K562 (cell line): ENCODE results near the gene ILF3. TPM values are rescaled to one million over a fixed set of nuclear protein-coding genes. Genes with fewer than 3 reads are reported as not detected.

Experiments
- CBX8 ChIP-seq: fragments of 200-600 bp; sonication (generic); IDR thresholded peaks from 2 replicates; pipeline ENCODE4 v1.6.1; 2012; ENCODE audit warnings: borderline replicate concordance, mixed run types, low read depth, mild to moderate bottlenecking, moderate library complexity, mixed read lengths, low read length, control low read depth, inconsistent platforms; ENCODE audit not compliant: poor library complexity, severe bottlenecking; ENCODE audit errors: extremely low read depth
- CTBP1 ChIP-seq: fragments of 450-650 bp; IDR thresholded peaks from 2 replicates; pipeline ENCODE4 v1.6.1; 2016; ENCODE audit warnings: borderline replicate concordance
- HNRNPK ChIP-seq: fragments of 200-400 bp; formaldehyde crosslinking; IDR thresholded peaks from one replicate; pipeline ENCODE4 v1.6.1; 2018; ENCODE audit warnings: mild to moderate bottlenecking, low read depth, low read length; ENCODE audit not compliant: poor library complexity, severe bottlenecking
- MTF1 ChIP-seq: fragments of 250-450 bp; sonication (Bioruptor Pico); IDR thresholded peaks from 2 replicates; pipeline ENCODE4 v1.9.0; 2021; ENCODE audit warnings: moderate library complexity, mild to moderate bottlenecking, inconsistent platforms, borderline replicate concordance
- NR2F6 ChIP-seq: fragments of 450-650 bp; formaldehyde crosslinking; IDR thresholded peaks from 2 replicates; pipeline ENCODE4 v1.4.0; 2020; ENCODE audit warnings: mild to moderate bottlenecking
- RBFOX2 ChIP-seq: fragments of 200-400 bp; formaldehyde crosslinking; IDR thresholded peaks from 2 replicates; pipeline ENCODE4 v1.6.1; 2017; ENCODE audit warnings: low read depth, mild to moderate bottlenecking, low read length, moderate library complexity
- SRSF3 ChIP-seq: fragments of 200-400 bp; formaldehyde crosslinking; IDR thresholded peaks from 2 replicates; pipeline ENCODE4 v1.6.1; 2016; ENCODE audit warnings: mild to moderate bottlenecking, low read length, moderate library complexity; ENCODE audit not compliant: insufficient read depth
- ZC3H11A ChIP-seq: IDR thresholded peaks from 2 replicates; pipeline ENCODE4 v1.6.1; 2012; ENCODE audit warnings: low read depth, low read length, improper control_type of control experiment
- ZFX ChIP-seq: sonication (generic); formaldehyde crosslinking; IDR thresholded peaks from 2 replicates; pipeline ENCODE4 v1.8.0; 2022; ENCODE audit warnings: mild to moderate bottlenecking, missing genetic modification reagents, moderate library complexity
- polyA plus RNA-seq, 8 experiments: library from polyadenylated mRNA; depleted of rRNA in 4 of 8; stranded (reverse) in 5 of 8; unstranded in 3 of 8; fragments of >200 nt; fragmentation: Nextera tagmentation in 2 of 8; fragmentation: Illumina TruSeq in 1 of 8; extraction: Ambion mirVana in 2 of 8; extraction: Trizol in 1 of 8; gene quantifications; 2 replicates each; pipeline versions ENCODE4 v1.2.1 to v1.2.3, GENCODE V29; 2011 to 2014; ENCODE audit warnings: inconsistent platforms in 1 of 8, missing spikeins in 1 of 8
- total RNA-seq, 7 experiments: library from RNA; depleted of rRNA in 6 of 7; stranded (reverse); fragments of >200 nt in 6 of 7; fragmentation: Illumina TruSeq in 2 of 7; extraction: Trizol in 2 of 7; gene quantifications; 2 replicates each; pipeline versions ENCODE4 v1.2.1 to v1.2.3, GENCODE V29; 2011 to 2021; ENCODE audit warnings: low replicate concordance in 1 of 7
- TF ChIP-seq, protein P1 (sequence below): fragments of 450-650 bp; IDR thresholded peaks from 2 replicates; pipeline ENCODE4 v1.6.1; 2016; ENCODE audit warnings: low read depth
- TF ChIP-seq, protein P2 (sequence below): fragments of 450-650 bp; IDR thresholded peaks from 2 replicates; pipeline ENCODE4 v1.6.1; 2016
- TF ChIP-seq, protein P3 (sequence below): IDR thresholded peaks from 2 replicates; pipeline ENCODE4 v1.6.1; 2014; ENCODE audit warnings: antibody characterized with exemption
- TF ChIP-seq, protein P4 (sequence below), 2 experiments: fragments of 250-450 bp in 1 of 2; fragments of 450-650 bp in 1 of 2; sonication (Bioruptor Pico) in 1 of 2; IDR thresholded peaks; 2 replicates each; pipeline versions ENCODE4 v1.6.1 to v1.8.0; 2016 to 2021; ENCODE audit warnings: mild to moderate bottlenecking in 2 of 2, moderate library complexity in 2 of 2, missing compliant biosample characterization in 1 of 2, missing genetic modification characterization in 1 of 2
- TF ChIP-seq, protein P5 (sequence below): fragments of 200-800 bp; sonication (Bioruptor generic); IDR thresholded peaks from 2 replicates; pipeline ENCODE4 v1.6.1; 2017; ENCODE audit warnings: missing genetic modification characterization, missing compliant biosample characterization

Gene ILF3
- total and polyA plus RNA-seq, 9 of the 15 experiments (the other 6 are each of a cell fraction or from before 2014, with no cell fraction given): 26.0 to 453 (median 175) TPM

DNA sequence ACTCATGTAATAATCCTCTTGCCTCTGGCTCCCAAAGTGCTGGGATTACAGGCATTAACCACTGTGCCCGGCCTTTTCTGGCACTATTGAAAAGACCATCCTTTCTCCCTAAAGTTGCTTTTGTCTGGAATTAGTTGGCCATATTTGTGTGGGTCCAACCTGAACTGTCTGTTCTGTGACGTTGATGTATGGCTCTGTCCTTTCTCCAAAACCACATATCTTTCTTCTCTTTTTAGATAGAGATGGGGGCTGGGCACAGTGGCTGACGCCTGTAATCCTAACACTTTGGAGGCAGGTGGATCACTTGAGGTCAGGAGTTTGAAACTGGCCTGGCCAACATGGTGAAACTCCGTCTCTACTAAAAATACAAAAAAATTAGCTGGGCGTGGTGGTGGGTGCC lies 81.6 kb downstream of the ILF3 start (continued):
- TF ChIP-seq, protein P1, sequence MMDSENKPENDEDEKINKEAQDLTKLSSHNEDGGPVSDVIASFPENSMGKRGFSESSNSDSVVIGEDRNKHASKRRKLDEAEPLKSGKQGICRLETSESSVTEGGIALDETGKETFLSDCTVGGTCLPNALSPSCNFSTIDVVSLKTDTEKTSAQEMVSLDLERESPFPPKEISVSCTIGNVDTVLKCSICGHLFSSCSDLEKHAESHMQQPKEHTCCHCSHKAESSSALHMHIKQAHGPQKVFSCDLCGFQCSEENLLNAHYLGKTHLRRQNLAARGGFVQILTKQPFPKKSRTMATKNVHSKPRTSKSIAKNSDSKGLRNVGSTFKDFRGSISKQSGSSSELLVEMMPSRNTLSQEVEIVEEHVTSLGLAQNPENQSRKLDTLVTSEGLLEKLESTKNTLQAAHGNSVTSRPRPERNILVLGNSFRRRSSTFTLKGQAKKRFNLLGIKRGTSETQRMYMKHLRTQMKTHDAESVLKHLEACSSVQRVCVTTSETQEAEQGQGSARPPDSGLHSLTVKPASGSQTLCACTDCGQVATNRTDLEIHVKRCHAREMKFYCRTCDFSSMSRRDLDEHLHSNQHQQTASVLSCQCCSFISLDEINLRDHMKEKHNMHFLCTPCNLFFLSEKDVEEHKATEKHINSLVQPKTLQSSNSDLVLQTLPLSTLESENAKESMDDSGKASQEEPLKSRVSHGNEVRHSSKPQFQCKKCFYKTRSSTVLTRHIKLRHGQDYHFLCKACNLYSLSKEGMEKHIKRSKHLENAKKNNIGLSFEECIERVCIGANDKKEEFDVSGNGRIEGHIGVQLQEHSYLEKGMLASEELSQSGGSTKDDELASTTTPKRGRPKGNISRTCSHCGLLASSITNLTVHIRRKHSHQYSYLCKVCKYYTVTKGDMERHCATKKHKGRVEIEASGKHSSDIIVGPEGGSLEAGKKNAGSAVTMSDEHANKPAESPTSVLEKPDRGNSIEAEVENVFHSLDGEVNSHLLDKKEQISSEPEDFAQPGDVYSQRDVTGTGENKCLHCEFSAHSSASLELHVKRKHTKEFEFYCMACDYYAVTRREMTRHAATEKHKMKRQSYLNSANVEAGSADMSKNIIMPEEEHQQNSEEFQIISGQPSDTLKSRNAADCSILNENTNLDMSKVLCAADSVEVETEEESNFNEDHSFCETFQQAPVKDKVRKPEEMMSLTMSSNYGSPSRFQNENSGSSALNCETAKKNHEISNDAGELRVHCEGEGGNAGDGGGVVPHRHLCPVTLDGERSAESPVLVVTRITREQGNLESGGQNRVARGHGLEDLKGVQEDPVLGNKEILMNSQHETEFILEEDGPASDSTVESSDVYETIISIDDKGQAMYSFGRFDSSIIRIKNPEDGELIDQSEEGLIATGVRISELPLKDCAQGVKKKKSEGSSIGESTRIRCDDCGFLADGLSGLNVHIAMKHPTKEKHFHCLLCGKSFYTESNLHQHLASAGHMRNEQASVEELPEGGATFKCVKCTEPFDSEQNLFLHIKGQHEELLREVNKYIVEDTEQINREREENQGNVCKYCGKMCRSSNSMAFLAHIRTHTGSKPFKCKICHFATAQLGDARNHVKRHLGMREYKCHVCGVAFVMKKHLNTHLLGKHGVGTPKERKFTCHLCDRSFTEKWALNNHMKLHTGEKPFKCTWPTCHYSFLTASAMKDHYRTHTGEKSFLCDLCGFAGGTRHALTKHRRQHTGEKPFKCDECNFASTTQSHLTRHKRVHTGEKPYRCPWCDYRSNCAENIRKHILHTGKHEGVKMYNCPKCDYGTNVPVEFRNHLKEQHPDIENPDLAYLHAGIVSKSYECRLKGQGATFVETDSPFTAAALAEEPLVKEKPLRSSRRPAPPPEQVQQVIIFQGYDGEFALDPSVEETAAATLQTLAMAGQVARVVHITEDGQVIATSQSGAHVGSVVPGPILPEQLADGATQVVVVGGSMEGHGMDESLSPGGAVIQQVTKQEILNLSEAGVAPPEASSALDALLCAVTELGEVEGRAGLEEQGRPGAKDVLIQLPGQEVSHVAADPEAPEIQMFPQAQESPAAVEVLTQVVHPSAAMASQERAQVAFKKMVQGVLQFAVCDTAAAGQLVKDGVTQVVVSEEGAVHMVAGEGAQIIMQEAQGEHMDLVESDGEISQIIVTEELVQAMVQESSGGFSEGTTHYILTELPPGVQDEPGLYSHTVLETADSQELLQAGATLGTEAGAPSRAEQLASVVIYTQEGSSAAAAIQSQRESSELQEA: no peak
- peak; percentile 63; the same call in 1 of the 2 replicates for TF ChIP-seq CTBP1
- TF ChIP-seq CBX8: no peak
- TF ChIP-seq, protein P2, sequence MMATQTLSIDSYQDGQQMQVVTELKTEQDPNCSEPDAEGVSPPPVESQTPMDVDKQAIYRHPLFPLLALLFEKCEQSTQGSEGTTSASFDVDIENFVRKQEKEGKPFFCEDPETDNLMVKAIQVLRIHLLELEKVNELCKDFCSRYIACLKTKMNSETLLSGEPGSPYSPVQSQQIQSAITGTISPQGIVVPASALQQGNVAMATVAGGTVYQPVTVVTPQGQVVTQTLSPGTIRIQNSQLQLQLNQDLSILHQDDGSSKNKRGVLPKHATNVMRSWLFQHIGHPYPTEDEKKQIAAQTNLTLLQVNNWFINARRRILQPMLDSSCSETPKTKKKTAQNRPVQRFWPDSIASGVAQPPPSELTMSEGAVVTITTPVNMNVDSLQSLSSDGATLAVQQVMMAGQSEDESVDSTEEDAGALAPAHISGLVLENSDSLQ: peak; percentile 93
- TF ChIP-seq SRSF3: no peak
- TF ChIP-seq, protein P3, sequence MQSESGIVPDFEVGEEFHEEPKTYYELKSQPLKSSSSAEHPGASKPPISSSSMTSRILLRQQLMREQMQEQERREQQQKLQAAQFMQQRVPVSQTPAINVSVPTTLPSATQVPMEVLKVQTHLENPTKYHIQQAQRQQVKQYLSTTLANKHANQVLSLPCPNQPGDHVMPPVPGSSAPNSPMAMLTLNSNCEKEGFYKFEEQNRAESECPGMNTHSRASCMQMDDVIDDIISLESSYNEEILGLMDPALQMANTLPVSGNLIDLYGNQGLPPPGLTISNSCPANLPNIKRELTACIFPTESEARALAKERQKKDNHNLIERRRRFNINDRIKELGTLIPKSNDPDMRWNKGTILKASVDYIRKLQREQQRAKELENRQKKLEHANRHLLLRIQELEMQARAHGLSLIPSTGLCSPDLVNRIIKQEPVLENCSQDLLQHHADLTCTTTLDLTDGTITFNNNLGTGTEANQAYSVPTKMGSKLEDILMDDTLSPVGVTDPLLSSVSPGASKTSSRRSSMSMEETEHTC: no peak
- TF ChIP-seq ZFX: no peak
- TF ChIP-seq RBFOX2: no peak
- TF ChIP-seq, protein P4, sequence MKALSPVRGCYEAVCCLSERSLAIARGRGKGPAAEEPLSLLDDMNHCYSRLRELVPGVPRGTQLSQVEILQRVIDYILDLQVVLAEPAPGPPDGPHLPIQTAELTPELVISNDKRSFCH (CRISPR knock-in tag; IDR thresholded peaks at IDR 0.05): no peak
- TF ChIP-seq, protein P4 (tag; IDR thresholded peaks at IDR 0.05): peak; percentile 33; the same call in 1 of the 2 replicates
- no peak for TF ChIP-seq HNRNPK
- no peak for TF ChIP-seq MTF1
- TF ChIP-seq ZC3H11A: no peak
- TF ChIP-seq, protein P5, sequence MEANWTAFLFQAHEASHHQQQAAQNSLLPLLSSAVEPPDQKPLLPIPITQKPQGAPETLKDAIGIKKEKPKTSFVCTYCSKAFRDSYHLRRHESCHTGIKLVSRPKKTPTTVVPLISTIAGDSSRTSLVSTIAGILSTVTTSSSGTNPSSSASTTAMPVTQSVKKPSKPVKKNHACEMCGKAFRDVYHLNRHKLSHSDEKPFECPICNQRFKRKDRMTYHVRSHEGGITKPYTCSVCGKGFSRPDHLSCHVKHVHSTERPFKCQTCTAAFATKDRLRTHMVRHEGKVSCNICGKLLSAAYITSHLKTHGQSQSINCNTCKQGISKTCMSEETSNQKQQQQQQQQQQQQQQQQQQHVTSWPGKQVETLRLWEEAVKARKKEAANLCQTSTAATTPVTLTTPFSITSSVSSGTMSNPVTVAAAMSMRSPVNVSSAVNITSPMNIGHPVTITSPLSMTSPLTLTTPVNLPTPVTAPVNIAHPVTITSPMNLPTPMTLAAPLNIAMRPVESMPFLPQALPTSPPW (CRISPR knock-in tag): no peak
- TF ChIP-seq NR2F6 (CRISPR knock-in tag): no peak
